Measurements from ENCODE around the gene LGALS8. TPM values are rescaled to one million over a fixed set of nuclear protein-coding genes. Genes with fewer than 3 reads are reported as not detected.

Gene LGALS8
- total RNA-seq, 1 experiment from 2014 or later = 47.9 TPM

GRCh38 chr1:236550961-236551851, 27.4 kb downstream of the LGALS8 start:
- no peak for TF ChIP-seq CTCF (conservative IDR thresholded peaks at IDR 0.05; ENCODE audit: low read depth, low read length)
- TF ChIP-seq EZH2phosphoT487 (IDR thresholded peaks at IDR 0.05; ENCODE audit: borderline replicate concordance, low read length) = no peak
- TF ChIP-seq EZH2 (IDR thresholded peaks at IDR 0.05; ENCODE audit: low read length, unreplicated experiment) = no peak
- H3K4me1 ChIP-seq (ENCODE audit: insufficient read depth, low read length) = no peaks in the 10 kb centered on the region
- BruUV-seq (replicated peaks) = no TSS peak
- H3K9me3 ChIP-seq (ENCODE audit: low read length) = no peaks in the 10 kb centered on the region
- H3F3A ChIP-seq (ENCODE audit: low read length, unreplicated experiment) = no peaks in the 10 kb centered on the region
- intact Hi-C loops (cut with micrococcal nuclease) = no loop called here
- DNase-seq = no peak
- H4K20me1 ChIP-seq (ENCODE audit: low read length) = no peaks in the 10 kb centered on the region
- no peaks in the 10 kb centered on the region for H3K27me3 ChIP-seq (ENCODE audit: low read length)
- no peaks in the 10 kb centered on the region for H3K9me2 ChIP-seq (replicated peaks; ENCODE audit: low read length)
- no peak overlapping the region for H3K4me3 ChIP-seq (ENCODE audit: low read length)
- H3K9ac ChIP-seq (ENCODE audit: low read length) = no peak overlapping the region
- H2AFZ ChIP-seq (ENCODE audit: low read length) = no peak overlapping the region
- H3K36me3 ChIP-seq (ENCODE audit: low read depth, low read length) = peaks cover 55% of the 10 kb centered on the region
- POLR2A ChIA-PET (ENCODE audit: unreplicated experiment) = no interaction called here
- H3K79me2 ChIP-seq (ENCODE audit: low read length) = no peaks in the 10 kb centered on the region
- ATAC-seq = no peak
- H3K27ac ChIP-seq (ENCODE audit: low read length) = no peak overlapping the region
- no peak overlapping the region for H3K4me2 ChIP-seq (ENCODE audit: low read length)
- CTCF ChIA-PET = no interaction called here

GRCh38 chr1:236552096-236552495, 28.3 kb downstream of the LGALS8 start:
- Histone ChIP-seq H2AFZ (ENCODE audit: low read length) (no peak overlapping the region), H3K36me3 (ENCODE audit: low read depth, low read length) (peaks cover 47% of the 10 kb centered on the region), H3F3A (ENCODE audit: low read length, unreplicated experiment) (no peaks in the 10 kb centered on the region), H3K4me3 (ENCODE audit: low read length) (no peak overlapping the region), H3K4me2 (ENCODE audit: low read length) (no peak overlapping the region), H3K9me2 (replicated peaks; ENCODE audit: low read length) (no peaks in the 10 kb centered on the region), H4K20me1 (ENCODE audit: low read length) (no peaks in the 10 kb centered on the region), H3K27me3 (ENCODE audit: low read length) (no peaks in the 10 kb centered on the region), H3K4me1 (ENCODE audit: insufficient read depth, low read length) (no peaks in the 10 kb centered on the region), H3K9ac (ENCODE audit: low read length) (no peak overlapping the region), H3K9me3 (ENCODE audit: low read length) (no peaks in the 10 kb centered on the region), H3K27ac (ENCODE audit: low read length) (no peak overlapping the region), H3K79me2 (ENCODE audit: low read length) (no peaks in the 10 kb centered on the region)
- intact Hi-C loops (cut with micrococcal nuclease) = no loop called here
- CTCF ChIA-PET = no interaction called here
- no TSS peak for BruUV-seq (replicated peaks)
- TF ChIP-seq CTCF (conservative IDR thresholded peaks at IDR 0.05; ENCODE audit: low read depth, low read length) = no peak
- no peak for TF ChIP-seq EZH2phosphoT487 (IDR thresholded peaks at IDR 0.05; ENCODE audit: borderline replicate concordance, low read length)
- TF ChIP-seq EZH2 (IDR thresholded peaks at IDR 0.05; ENCODE audit: low read length, unreplicated experiment) = no peak
- DNase-seq = no peak
- POLR2A ChIA-PET (ENCODE audit: unreplicated experiment) = interaction anchor here (0.6 kb wide), 1 partner anchor 33 kb away, joined by 3 read pairs; no protein-coding TSS in a partner anchor
- ATAC-seq = no peak

- TF ChIP-seq CTCF (conservative IDR thresholded peaks at IDR 0.05; ENCODE audit: low read depth, low read length) = no peak
- no peak for TF ChIP-seq EZH2phosphoT487 (IDR thresholded peaks at IDR 0.05; ENCODE audit: borderline replicate concordance, low read length)
- no peak for TF ChIP-seq EZH2 (IDR thresholded peaks at IDR 0.05; ENCODE audit: low read length, unreplicated experiment)
- DNase-seq (no peak), ATAC-seq (no peak)
- no peak overlapping the region for H3K9ac ChIP-seq (ENCODE audit: low read length)
- H4K20me1 ChIP-seq (ENCODE audit: low read length) = no peaks in the 10 kb centered on the region
- no TSS peak for BruUV-seq (replicated peaks)
- CTCF ChIA-PET = no interaction called here
- no peaks in the 10 kb centered on the region for H3K9me2 ChIP-seq (replicated peaks; ENCODE audit: low read length)
- no peak overlapping the region for H2AFZ ChIP-seq (ENCODE audit: low read length)
- H3F3A ChIP-seq (ENCODE audit: low read length, unreplicated experiment) = no peaks in the 10 kb centered on the region
- no peaks in the 10 kb centered on the region for H3K27me3 ChIP-seq (ENCODE audit: low read length)
- no peak overlapping the region for H3K4me3 ChIP-seq (ENCODE audit: low read length)
- H3K36me3 ChIP-seq (ENCODE audit: low read depth, low read length) = peaks cover 48% of the 10 kb centered on the region
- no peaks in the 10 kb centered on the region for H3K79me2 ChIP-seq (ENCODE audit: low read length)
- no peaks in the 10 kb centered on the region for H3K4me1 ChIP-seq (ENCODE audit: insufficient read depth, low read length)
- H3K9me3 ChIP-seq (ENCODE audit: low read length) = no peaks in the 10 kb centered on the region
- no peak overlapping the region for H3K4me2 ChIP-seq (ENCODE audit: low read length)
- H3K27ac ChIP-seq (ENCODE audit: low read length) = no peak overlapping the region
- POLR2A ChIA-PET (ENCODE audit: unreplicated experiment) = no interaction called here
- intact Hi-C loops (cut with micrococcal nuclease) = no loop called here
These were observed 29.1 kb downstream of the LGALS8 start for GRCh38 chr1:236552901-236553300.
